ENCODE measurements around the gene KLHL29. TPM values are rescaled to one million over a fixed set of nuclear protein-coding genes. Genes with fewer than 3 reads are reported as not detected.

Gene KLHL29
- total RNA-seq, 1 experiment from 2014 or later, result 3.8 TPM

DNA sequence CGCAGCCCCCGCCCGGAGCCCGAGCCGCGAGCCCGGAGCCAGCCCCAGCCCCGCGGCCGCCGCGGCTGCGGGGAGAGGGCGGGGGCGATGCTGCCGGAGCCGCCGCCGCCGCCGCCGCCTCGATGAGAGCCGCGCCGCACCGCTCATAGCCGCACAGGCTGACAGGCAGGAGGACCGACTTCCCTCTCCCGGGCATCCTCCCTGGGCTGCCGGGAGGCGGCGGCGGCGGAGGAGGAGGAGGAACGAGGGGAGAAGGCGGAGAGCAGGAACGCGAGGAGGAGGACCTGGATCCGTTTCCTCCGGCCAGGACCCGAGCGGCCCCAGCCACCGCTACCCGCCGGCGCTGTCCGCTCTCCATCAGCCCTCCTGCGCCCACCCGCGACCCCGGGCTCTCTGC lies 370 bp downstream of the KLHL29 start:
- H4K20me1 ChIP-seq (ENCODE audit: insufficient read depth, low read depth, low read length), result peaks cover 8% of the 10 kb centered on the region; the same call in 1 of the 2 replicates
- no peaks in the 10 kb centered on the region for H3K9me2 ChIP-seq (replicated peaks; ENCODE audit: insufficient read depth, low read length)
- no peaks in the 10 kb centered on the region for H3K9me3 ChIP-seq (ENCODE audit: low read length)
- no peak overlapping the region for H2AFZ ChIP-seq (ENCODE audit: low read length)
- peak overlapping the region; percentile 52 for H3K9ac ChIP-seq (ENCODE audit: low read length)
- H3K4me3 ChIP-seq (ENCODE audit: low read length), result peak overlapping the region; percentile 66
- H3K4me1 ChIP-seq (ENCODE audit: low read length), result peaks cover 44% of the 10 kb centered on the region
- H3K27me3 ChIP-seq (ENCODE audit: low read length), result no peaks in the 10 kb centered on the region
- H3K27ac ChIP-seq (ENCODE audit: low read length), result no peak overlapping the region
- no peaks in the 10 kb centered on the region for H3K79me2 ChIP-seq (ENCODE audit: low read length)
- H3K36me3 ChIP-seq (ENCODE audit: insufficient read depth, low read length), result no peaks in the 10 kb centered on the region
- peak; percentile 51 for DNase-seq
- peak overlapping the region; percentile 62 for H3K4me2 ChIP-seq (ENCODE audit: low read depth, low read length, poor library complexity, severe bottlenecking)

- no peaks in the 10 kb centered on the region for H3K9me3 ChIP-seq (ENCODE audit: low read length)
- peak overlapping the region; percentile 66 for H3K4me3 ChIP-seq (ENCODE audit: low read length)
- no peaks in the 10 kb centered on the region for H3K27me3 ChIP-seq (ENCODE audit: low read length)
- no peak overlapping the region for H3K27ac ChIP-seq (ENCODE audit: low read length)
- no peaks in the 10 kb centered on the region for H3K9me2 ChIP-seq (replicated peaks; ENCODE audit: insufficient read depth, low read length)
- peaks cover 8% of the 10 kb centered on the region; the same call in 1 of the 2 replicates for H4K20me1 ChIP-seq (ENCODE audit: insufficient read depth, low read depth, low read length)
- H3K79me2 ChIP-seq (ENCODE audit: low read length), result no peaks in the 10 kb centered on the region
- peak overlapping the region; percentile 62 for H3K4me2 ChIP-seq (ENCODE audit: low read depth, low read length, poor library complexity, severe bottlenecking)
- no peak overlapping the region for H2AFZ ChIP-seq (ENCODE audit: low read length)
- peak overlapping the region; percentile 52 for H3K9ac ChIP-seq (ENCODE audit: low read length)
- DNase-seq, result no peak
- no peaks in the 10 kb centered on the region for H3K36me3 ChIP-seq (ENCODE audit: insufficient read depth, low read length)
- H3K4me1 ChIP-seq (ENCODE audit: low read length), result peaks cover 39% of the 10 kb centered on the region
Measured at GRCh38 chr2:23385748-23386338, 864 bp downstream of the KLHL29 start.

GRCh38 chr2:23386339-23387220 lies 1.6 kb downstream of the KLHL29 start:
- Histone ChIP-seq H4K20me1 (ENCODE audit: insufficient read depth, low read depth, low read length) (peaks cover 14% of the 10 kb centered on the region; the same call in 1 of the 2 replicates), H3K27me3 (ENCODE audit: low read length) (no peaks in the 10 kb centered on the region), H3K4me3 (ENCODE audit: low read length) (peak overlapping the region; percentile 66; the same call in 1 of the 2 replicates), H3K4me1 (ENCODE audit: low read length) (peaks cover 32% of the 10 kb centered on the region), H3K9me2 (replicated peaks; ENCODE audit: insufficient read depth, low read length) (no peaks in the 10 kb centered on the region), H3K79me2 (ENCODE audit: low read length) (no peaks in the 10 kb centered on the region), H3K9ac (ENCODE audit: low read length) (no peak overlapping the region), H3K4me2 (ENCODE audit: low read depth, low read length, poor library complexity, severe bottlenecking) (peak overlapping the region; percentile 62), H3K36me3 (ENCODE audit: insufficient read depth, low read length) (no peaks in the 10 kb centered on the region), H2AFZ (ENCODE audit: low read length) (no peak overlapping the region), H3K27ac (ENCODE audit: low read length) (no peak overlapping the region), H3K9me3 (ENCODE audit: low read length) (no peaks in the 10 kb centered on the region)
- no peak for DNase-seq

GRCh38 chr2:23387221-23387550 lies 2.2 kb downstream of the KLHL29 start:
- DNase-seq, result no peak
- no peaks in the 10 kb centered on the region for H3K27me3 ChIP-seq (ENCODE audit: low read length)
- no peaks in the 10 kb centered on the region for H3K79me2 ChIP-seq (ENCODE audit: low read length)
- no peak overlapping the region for H3K9ac ChIP-seq (ENCODE audit: low read length)
- H3K4me3 ChIP-seq (ENCODE audit: low read length), result no peak overlapping the region
- no peak overlapping the region for H3K27ac ChIP-seq (ENCODE audit: low read length)
- no peaks in the 10 kb centered on the region for H3K9me2 ChIP-seq (replicated peaks; ENCODE audit: insufficient read depth, low read length)
- peaks cover 34% of the 10 kb centered on the region for H3K4me1 ChIP-seq (ENCODE audit: low read length)
- no peaks in the 10 kb centered on the region for H3K36me3 ChIP-seq (ENCODE audit: insufficient read depth, low read length)
- H4K20me1 ChIP-seq (ENCODE audit: insufficient read depth, low read depth, low read length), result peaks cover 16% of the 10 kb centered on the region; the same call in 1 of the 2 replicates
- H3K4me2 ChIP-seq (ENCODE audit: low read depth, low read length, poor library complexity, severe bottlenecking), result no peak overlapping the region
- no peaks in the 10 kb centered on the region for H3K9me3 ChIP-seq (ENCODE audit: low read length)
- no peak overlapping the region for H2AFZ ChIP-seq (ENCODE audit: low read length)

DNA sequence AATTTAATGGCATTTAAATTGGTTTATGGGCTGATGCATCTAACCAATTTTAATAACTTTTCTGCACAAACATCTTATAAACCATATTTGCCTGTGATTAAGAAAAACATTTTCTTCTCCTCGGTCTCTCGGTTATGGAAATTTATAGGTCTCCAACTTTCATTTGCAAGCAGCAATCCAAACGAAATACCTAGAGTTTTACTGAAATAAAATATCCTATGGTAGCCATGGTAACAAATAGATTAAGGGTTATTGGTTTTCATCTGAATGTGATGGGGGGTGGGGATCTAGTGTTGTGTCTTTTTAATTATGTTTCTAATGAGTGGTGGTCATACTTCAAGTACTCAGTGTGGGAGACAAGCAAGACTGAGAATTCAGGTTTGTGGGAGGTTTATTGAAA lies 2.9 kb downstream of the KLHL29 start:
- Histone ChIP-seq H3K36me3 (ENCODE audit: insufficient read depth, low read length) (no peaks in the 10 kb centered on the region), H3K9ac (ENCODE audit: low read length) (no peak overlapping the region), H3K4me3 (ENCODE audit: low read length) (no peak overlapping the region), H3K79me2 (ENCODE audit: low read length) (no peaks in the 10 kb centered on the region), H3K9me2 (replicated peaks; ENCODE audit: insufficient read depth, low read length) (no peaks in the 10 kb centered on the region), H3K27me3 (ENCODE audit: low read length) (no peaks in the 10 kb centered on the region), H3K9me3 (ENCODE audit: low read length) (no peaks in the 10 kb centered on the region), H2AFZ (ENCODE audit: low read length) (no peak overlapping the region), H3K27ac (ENCODE audit: low read length) (no peak overlapping the region), H3K4me1 (ENCODE audit: low read length) (peaks cover 40% of the 10 kb centered on the region), H4K20me1 (ENCODE audit: insufficient read depth, low read depth, low read length) (peaks cover 16% of the 10 kb centered on the region; the same call in 1 of the 2 replicates), H3K4me2 (ENCODE audit: low read depth, low read length, poor library complexity, severe bottlenecking) (no peak overlapping the region)
- DNase-seq, result no peak

GRCh38 chr2:23388294-23388693 lies 3.3 kb downstream of the KLHL29 start:
- Histone ChIP-seq H4K20me1 (ENCODE audit: insufficient read depth, low read depth, low read length) (peaks cover 16% of the 10 kb centered on the region; the same call in 1 of the 2 replicates), H3K27me3 (ENCODE audit: low read length) (no peaks in the 10 kb centered on the region), H3K4me1 (ENCODE audit: low read length) (peaks cover 45% of the 10 kb centered on the region), H3K9me2 (replicated peaks; ENCODE audit: insufficient read depth, low read length) (no peaks in the 10 kb centered on the region), H3K79me2 (ENCODE audit: low read length) (no peaks in the 10 kb centered on the region), H2AFZ (ENCODE audit: low read length) (no peak overlapping the region), H3K36me3 (ENCODE audit: insufficient read depth, low read length) (no peaks in the 10 kb centered on the region), H3K27ac (ENCODE audit: low read length) (no peak overlapping the region), H3K9me3 (ENCODE audit: low read length) (no peaks in the 10 kb centered on the region), H3K4me3 (ENCODE audit: low read length) (no peak overlapping the region), H3K4me2 (ENCODE audit: low read depth, low read length, poor library complexity, severe bottlenecking) (no peak overlapping the region), H3K9ac (ENCODE audit: low read length) (no peak overlapping the region)
- DNase-seq, result no peak

DNA sequence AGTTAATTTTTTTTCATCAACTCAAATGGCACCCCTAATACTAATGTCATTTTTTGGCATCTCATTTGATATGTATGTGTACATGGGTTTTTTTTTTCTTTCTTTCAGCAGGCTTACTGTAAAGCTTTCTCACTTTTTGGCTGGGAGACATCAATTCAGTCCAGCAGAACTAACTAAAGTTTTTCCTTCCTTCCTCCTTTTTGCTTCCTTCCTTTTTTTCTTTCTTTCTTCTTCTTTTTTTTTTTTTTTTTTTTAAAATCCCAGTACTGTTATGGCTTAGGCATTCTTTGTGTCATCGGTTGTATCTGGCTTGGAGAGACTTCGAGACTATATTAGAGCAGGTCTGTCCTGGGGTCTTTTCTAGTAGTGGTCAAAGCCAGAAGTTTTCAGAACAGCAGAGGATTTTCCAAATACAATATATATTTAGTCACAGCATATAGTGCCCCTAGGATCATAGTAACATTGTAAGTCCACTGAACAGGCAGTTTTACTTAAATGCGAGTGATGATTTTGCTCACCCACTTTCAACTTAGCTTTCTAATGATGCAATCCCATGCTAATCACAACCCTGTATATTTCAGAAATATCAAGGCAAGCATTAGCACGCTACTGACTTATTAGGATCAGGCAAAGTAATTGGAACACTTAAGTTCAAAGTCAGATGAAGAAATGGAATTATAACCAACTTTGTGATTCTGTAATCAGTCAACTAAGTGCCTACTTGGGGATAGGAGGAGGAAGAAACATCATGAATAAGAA lies 4.0 kb downstream of the KLHL29 start:
- Histone ChIP-seq H3K79me2 (ENCODE audit: low read length) (no peaks in the 10 kb centered on the region), H3K9me2 (replicated peaks; ENCODE audit: insufficient read depth, low read length) (no peaks in the 10 kb centered on the region), H3K4me1 (ENCODE audit: low read length) (peaks cover 51% of the 10 kb centered on the region), H4K20me1 (ENCODE audit: insufficient read depth, low read depth, low read length) (peaks cover 16% of the 10 kb centered on the region; the same call in 1 of the 2 replicates), H3K9ac (ENCODE audit: low read length) (no peak overlapping the region), H3K27me3 (ENCODE audit: low read length) (no peaks in the 10 kb centered on the region), H3K36me3 (ENCODE audit: insufficient read depth, low read length) (no peaks in the 10 kb centered on the region), H3K9me3 (ENCODE audit: low read length) (no peaks in the 10 kb centered on the region), H3K27ac (ENCODE audit: low read length) (no peak overlapping the region), H3K4me2 (ENCODE audit: low read depth, low read length, poor library complexity, severe bottlenecking) (no peak overlapping the region), H2AFZ (ENCODE audit: low read length) (no peak overlapping the region), H3K4me3 (ENCODE audit: low read length) (no peak overlapping the region)
- DNase-seq, result no peak

GRCh38 chr2:23390152-23390551 lies 5.2 kb downstream of the KLHL29 start:
- no peaks in the 10 kb centered on the region for H3K79me2 ChIP-seq (ENCODE audit: low read length)
- H3K27ac ChIP-seq (ENCODE audit: low read length), result no peak overlapping the region
- H3K36me3 ChIP-seq (ENCODE audit: insufficient read depth, low read length), result no peaks in the 10 kb centered on the region

More at GRCh38 chr2:23390152-23390551, 5.2 kb downstream of the KLHL29 start:
- H3K9me2 ChIP-seq (replicated peaks; ENCODE audit: insufficient read depth, low read length), result no peaks in the 10 kb centered on the region
- no peak overlapping the region for H3K4me3 ChIP-seq (ENCODE audit: low read length)
- peaks cover 23% of the 10 kb centered on the region; the same call in 1 of the 2 replicates for H4K20me1 ChIP-seq (ENCODE audit: insufficient read depth, low read depth, low read length)
- DNase-seq, result no peak
- no peaks in the 10 kb centered on the region for H3K27me3 ChIP-seq (ENCODE audit: low read length)
- no peak overlapping the region for H2AFZ ChIP-seq (ENCODE audit: low read length)
- H3K9ac ChIP-seq (ENCODE audit: low read length), result no peak overlapping the region
- no peaks in the 10 kb centered on the region for H3K9me3 ChIP-seq (ENCODE audit: low read length)
- H3K4me1 ChIP-seq (ENCODE audit: low read length), result peaks cover 59% of the 10 kb centered on the region
- H3K4me2 ChIP-seq (ENCODE audit: low read depth, low read length, poor library complexity, severe bottlenecking), result no peak overlapping the region
